Measurements from ENCODE around the gene ZNF124.

ZNF124 gene

DNA sequence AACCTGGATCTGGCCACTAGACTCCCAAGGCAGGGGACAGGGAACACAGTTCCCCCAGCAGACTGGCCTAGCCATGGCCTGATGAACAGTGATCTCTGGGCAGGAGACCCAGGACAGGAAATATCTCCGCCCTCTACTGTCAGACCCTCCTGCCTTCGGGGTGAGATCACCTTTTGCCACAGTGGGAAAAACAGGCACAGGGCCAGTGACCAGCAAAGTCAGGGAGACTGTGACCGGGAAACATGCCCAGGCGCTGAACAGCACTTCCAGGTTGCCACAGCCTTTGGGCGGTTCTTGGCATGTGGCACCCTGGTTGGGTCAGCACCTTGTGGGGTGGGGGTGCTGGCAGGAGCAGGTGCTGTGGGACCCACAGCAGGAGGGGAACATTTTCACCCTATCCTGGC, 58.7 kb downstream of the ZNF124 start:
- H3K4me3 ChIP-seq (ENCODE audit: low read depth, low read length), result no peak overlapping the region
- TF ChIP-seq, protein P1, sequence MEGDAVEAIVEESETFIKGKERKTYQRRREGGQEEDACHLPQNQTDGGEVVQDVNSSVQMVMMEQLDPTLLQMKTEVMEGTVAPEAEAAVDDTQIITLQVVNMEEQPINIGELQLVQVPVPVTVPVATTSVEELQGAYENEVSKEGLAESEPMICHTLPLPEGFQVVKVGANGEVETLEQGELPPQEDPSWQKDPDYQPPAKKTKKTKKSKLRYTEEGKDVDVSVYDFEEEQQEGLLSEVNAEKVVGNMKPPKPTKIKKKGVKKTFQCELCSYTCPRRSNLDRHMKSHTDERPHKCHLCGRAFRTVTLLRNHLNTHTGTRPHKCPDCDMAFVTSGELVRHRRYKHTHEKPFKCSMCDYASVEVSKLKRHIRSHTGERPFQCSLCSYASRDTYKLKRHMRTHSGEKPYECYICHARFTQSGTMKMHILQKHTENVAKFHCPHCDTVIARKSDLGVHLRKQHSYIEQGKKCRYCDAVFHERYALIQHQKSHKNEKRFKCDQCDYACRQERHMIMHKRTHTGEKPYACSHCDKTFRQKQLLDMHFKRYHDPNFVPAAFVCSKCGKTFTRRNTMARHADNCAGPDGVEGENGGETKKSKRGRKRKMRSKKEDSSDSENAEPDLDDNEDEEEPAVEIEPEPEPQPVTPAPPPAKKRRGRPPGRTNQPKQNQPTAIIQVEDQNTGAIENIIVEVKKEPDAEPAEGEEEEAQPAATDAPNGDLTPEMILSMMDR (conservative IDR thresholded peaks at IDR 0.05; ENCODE audit: low read depth, low read length), result no peak
- no peak for DNase-seq (ENCODE audit: low read depth)

DNA sequence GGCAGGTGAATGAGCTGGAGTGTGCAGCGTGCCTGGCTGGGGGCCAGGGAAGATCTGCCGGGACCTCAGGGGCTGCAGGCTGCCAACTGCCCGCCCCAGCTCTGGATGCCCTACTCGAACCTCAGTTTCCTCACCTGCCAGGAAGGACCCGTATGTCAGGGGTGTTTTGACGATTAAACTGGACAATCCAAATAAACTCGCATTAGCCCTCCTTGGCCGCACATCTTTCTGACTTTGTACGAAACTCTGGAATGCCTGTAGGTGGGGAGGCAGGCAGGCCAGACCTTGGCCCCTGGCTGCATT, 59.4 kb downstream of the ZNF124 start:
- H3K4me3 ChIP-seq (ENCODE audit: low read depth, low read length), result peak overlapping the region; percentile 62
- DNase-seq (ENCODE audit: low read depth), result no peak

DNA sequence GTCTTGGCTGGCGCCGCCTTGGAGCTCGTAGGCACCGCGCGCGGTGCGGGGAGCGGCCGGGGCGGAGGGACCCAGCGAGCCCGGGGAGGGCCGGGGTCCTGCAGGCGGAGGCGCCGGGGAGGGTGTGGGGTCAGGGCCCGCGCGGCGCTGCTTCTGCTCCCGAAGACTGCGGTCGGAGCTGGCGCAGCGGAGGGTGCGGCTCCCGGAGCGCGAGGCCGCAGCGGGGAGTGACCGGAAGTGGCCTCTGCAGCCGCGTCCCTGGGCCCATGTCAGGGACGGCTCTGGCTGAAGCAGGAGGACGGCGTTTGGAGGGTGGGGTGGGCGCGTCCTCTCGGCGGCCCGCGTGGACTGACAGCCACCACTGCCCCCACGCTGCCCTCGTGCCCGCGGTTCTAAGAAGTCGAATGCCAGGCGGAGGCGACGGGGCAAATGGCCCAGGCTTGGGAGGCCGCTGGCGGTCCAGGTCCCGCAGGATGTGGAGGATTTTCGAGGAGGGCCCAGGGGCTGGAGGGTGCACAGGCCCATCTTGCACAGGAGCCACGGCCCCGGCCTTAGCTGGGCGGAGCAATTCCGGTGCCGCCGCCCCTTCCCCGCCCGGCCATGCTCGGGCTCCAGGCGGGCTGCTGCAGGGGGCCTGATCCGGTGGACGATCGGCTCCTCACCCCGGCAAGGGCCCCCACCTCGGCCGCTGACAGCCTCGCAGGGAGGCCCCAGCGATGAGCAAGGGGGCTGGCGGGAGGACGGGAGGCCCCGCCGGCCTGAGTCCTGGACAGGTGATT, 59.9 kb downstream of the ZNF124 start:
- DNase-seq (ENCODE audit: low read depth), result peak; percentile 34
- peak overlapping the region; percentile 62 for H3K4me3 ChIP-seq (ENCODE audit: low read depth, low read length)
- TF ChIP-seq, protein P1 (conservative IDR thresholded peaks at IDR 0.05; ENCODE audit: low read depth, low read length), result no peak

More for the DNA sequence above, 59.4 kb downstream of the ZNF124 start:
- TF ChIP-seq, protein P1 (conservative IDR thresholded peaks at IDR 0.05; ENCODE audit: low read depth, low read length), result no peak

DNA sequence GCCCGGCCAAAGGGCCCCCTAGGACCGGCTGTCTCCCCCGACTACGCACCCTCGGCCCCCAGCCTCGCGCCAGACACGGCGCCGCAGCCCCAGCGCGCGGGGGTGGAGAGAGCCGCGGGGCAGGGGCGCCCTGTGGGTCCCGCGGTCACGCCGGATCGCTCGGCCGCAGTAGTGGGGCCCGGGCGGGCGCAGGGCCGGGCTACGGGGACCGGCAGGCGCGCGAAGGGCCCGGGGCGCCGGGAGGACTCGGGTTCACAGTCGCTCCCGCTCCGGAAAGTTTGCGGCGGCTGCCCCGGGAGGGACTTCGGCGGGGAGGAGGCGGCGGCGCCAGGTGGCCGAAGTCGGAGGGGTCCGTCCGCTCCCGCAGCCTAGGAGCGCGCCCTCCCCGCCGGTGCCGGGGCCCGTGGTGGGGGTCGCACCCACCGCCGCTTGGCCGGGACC, 60.5 kb downstream of the ZNF124 start:
- DNase-seq (ENCODE audit: low read depth), result no peak
- TF ChIP-seq, protein P1 (conservative IDR thresholded peaks at IDR 0.05; ENCODE audit: low read depth, low read length), result no peak

DNA sequence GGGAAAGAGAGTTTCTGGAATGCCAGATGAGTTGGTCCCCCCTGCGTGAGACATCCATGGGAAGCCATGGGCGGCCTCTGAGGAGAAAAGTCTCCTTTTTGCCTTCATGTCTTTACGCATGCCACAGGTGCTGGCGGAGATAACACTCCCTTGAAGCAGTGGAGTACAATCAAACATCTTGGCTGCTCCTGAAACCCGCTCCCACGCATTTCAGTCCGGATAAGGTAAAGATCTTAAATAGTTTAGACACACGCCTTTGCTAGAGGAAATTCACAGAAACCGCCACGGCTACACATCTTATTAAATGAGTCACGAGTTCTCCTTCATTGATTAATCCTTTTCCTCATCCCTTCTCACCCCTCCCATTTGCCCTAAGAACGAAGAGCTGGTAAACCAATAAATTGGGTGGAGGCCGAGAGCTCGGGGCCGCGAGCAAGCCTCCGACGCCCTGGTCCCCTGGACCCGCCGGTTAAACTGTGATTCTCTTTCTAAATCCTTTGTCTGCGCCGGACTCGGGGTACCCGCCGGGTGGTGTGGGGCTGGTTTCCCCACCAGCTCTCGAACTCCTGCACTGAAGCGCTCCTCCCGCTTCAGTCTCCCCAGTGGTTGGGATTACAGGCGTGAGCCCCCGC, 61.1 kb downstream of the ZNF124 start:
- peak overlapping the region; percentile 62 for H3K4me3 ChIP-seq (ENCODE audit: low read depth, low read length)
- no peak for DNase-seq (ENCODE audit: low read depth)
- TF ChIP-seq, protein P1 (conservative IDR thresholded peaks at IDR 0.05; ENCODE audit: low read depth, low read length), result no peak

More for the DNA sequence above, 60.5 kb downstream of the ZNF124 start:
- H3K4me3 ChIP-seq (ENCODE audit: low read depth, low read length), result peak overlapping the region; percentile 62

DNA sequence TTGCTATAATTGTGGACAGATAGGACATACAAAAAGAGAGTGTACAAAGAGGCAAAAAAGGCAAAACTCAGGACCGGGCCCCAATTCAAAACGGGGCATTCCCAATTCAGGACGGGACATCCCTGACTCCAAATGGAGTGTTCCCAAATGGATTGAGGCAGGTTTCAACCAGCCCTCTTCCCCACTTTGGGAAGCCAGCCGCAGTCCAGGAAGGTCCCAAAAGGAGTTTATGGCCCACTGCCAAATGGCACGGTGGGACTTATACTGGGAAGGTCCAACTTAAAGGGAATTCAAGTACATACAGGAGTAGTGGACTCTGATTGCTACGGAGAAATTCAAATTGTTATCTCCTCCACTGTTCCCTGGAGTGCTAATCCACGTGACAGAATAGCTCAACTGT, 64.1 kb downstream of the ZNF124 start:
- TF ChIP-seq, protein P1 (conservative IDR thresholded peaks at IDR 0.05; ENCODE audit: low read depth, low read length), result no peak
- no peak for DNase-seq (ENCODE audit: low read depth)
- no peak overlapping the region for H3K4me3 ChIP-seq (ENCODE audit: low read depth, low read length)
